Measurements from ENCODE around the gene RAB8B. TPM values are rescaled to one million over a fixed set of nuclear protein-coding genes. Genes with fewer than 3 reads are reported as not detected.

The RAB8B gene
- total RNA-seq, 1 experiment from 2014 or later, result 11.7 TPM

DNA sequence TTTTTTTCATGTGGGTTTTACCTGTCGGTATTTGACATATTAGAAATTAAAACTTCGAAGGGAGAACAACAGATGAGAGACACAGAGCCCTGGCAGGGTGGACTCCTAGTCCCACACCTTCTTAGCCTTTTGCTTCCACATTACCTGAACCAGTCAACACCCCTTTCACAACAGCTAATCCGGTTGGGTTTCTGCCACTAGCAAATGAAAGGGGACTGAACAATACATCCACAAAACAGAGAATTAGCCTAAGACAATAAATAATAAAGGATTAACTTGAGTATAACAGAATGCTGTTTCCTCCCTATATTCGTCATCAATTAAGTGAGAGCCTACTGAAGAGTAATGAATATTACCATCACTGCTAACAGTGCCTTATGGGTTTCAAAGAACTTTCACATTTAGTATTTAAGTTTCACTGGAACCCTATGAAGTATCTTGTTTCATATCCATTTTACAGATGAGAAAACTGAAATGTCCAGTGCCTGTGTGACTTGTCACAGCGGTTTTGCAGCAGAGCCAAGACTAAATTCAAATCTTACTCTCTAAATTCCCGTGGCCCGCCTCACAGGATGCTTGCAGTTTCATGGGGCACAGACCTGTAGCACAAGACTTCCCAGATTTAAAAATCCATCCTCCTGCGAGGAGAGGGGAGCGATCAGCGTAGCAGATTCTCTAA lies 1.0 kb upstream of the RAB8B start:
- Mint-ChIP-seq H3K4me3 (ENCODE audit: unreplicated experiment) (peak overlapping the region; percentile 74), H3K36me3 (ENCODE audit: insufficient read depth, unreplicated experiment) (no peaks in the 10 kb centered on the region), H3K27ac (ENCODE audit: low read depth, unreplicated experiment) (peak overlapping the region; percentile 20), H3K27me3 (ENCODE audit: insufficient read depth, unreplicated experiment) (no peaks in the 10 kb centered on the region), H3K9me3 (ENCODE audit: unreplicated experiment) (no peaks in the 10 kb centered on the region), H3K4me1 (ENCODE audit: insufficient read depth, unreplicated experiment) (peaks cover 34% of the 10 kb centered on the region)
- DNase-seq (ENCODE audit: unreplicated experiment), result no peak
- intact Hi-C loops (cut with micrococcal nuclease), result no loop called here
- ChIA-PET POLR2A (interaction anchor here (0.6 to 2.5 kb wide), 11 partner anchors 10 to 297 kb away, joined by 3 to 21 read pairs (median 3); partner anchors contain the start of genes APH1B and RPS27L), CTCF (interaction anchor here (0.7 to 1.6 kb wide), 2 partner anchors 16 to 1573 kb away, joined by 3 to 4 read pairs; no protein-coding TSS in a partner anchor)
- TF ChIP-seq, protein P1, sequence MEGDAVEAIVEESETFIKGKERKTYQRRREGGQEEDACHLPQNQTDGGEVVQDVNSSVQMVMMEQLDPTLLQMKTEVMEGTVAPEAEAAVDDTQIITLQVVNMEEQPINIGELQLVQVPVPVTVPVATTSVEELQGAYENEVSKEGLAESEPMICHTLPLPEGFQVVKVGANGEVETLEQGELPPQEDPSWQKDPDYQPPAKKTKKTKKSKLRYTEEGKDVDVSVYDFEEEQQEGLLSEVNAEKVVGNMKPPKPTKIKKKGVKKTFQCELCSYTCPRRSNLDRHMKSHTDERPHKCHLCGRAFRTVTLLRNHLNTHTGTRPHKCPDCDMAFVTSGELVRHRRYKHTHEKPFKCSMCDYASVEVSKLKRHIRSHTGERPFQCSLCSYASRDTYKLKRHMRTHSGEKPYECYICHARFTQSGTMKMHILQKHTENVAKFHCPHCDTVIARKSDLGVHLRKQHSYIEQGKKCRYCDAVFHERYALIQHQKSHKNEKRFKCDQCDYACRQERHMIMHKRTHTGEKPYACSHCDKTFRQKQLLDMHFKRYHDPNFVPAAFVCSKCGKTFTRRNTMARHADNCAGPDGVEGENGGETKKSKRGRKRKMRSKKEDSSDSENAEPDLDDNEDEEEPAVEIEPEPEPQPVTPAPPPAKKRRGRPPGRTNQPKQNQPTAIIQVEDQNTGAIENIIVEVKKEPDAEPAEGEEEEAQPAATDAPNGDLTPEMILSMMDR (IDR thresholded peaks at IDR 0.05; ENCODE audit: unreplicated experiment), result no peak
- BruUV-seq (replicated peaks), result no TSS peak

- Mint-ChIP-seq H3K27me3 (ENCODE audit: insufficient read depth, unreplicated experiment) (no peaks in the 10 kb centered on the region), H3K36me3 (ENCODE audit: insufficient read depth, unreplicated experiment) (no peaks in the 10 kb centered on the region), H3K9me3 (ENCODE audit: unreplicated experiment) (no peaks in the 10 kb centered on the region), H3K4me1 (ENCODE audit: insufficient read depth, unreplicated experiment) (peaks cover 39% of the 10 kb centered on the region), H3K27ac (ENCODE audit: low read depth, unreplicated experiment) (peak overlapping the region; percentile 20), H3K4me3 (ENCODE audit: unreplicated experiment) (peak overlapping the region; percentile 74)
- TF ChIP-seq, protein P1 (IDR thresholded peaks at IDR 0.05; ENCODE audit: unreplicated experiment), result no peak
- ChIA-PET CTCF (interaction anchor here (0.9 to 1.0 kb wide), 2 partner anchors 10 to 21 kb away, joined by 3 read pairs; no protein-coding TSS in a partner anchor), POLR2A (interaction anchor here (0.5 to 4.4 kb wide), 13 partner anchors 13 to 432 kb away, joined by 3 to 24 read pairs (median 6); partner anchors contain the start of genes APH1B and RPS27L)
- TSS peak; percentile 77 for BruUV-seq (replicated peaks)
- intact Hi-C loops (cut with micrococcal nuclease), result no loop called here
- no peak for DNase-seq (ENCODE audit: unreplicated experiment)
Measured at GRCh38 chr15:63189941-63190768, 749 bp downstream of the RAB8B start.

DNA sequence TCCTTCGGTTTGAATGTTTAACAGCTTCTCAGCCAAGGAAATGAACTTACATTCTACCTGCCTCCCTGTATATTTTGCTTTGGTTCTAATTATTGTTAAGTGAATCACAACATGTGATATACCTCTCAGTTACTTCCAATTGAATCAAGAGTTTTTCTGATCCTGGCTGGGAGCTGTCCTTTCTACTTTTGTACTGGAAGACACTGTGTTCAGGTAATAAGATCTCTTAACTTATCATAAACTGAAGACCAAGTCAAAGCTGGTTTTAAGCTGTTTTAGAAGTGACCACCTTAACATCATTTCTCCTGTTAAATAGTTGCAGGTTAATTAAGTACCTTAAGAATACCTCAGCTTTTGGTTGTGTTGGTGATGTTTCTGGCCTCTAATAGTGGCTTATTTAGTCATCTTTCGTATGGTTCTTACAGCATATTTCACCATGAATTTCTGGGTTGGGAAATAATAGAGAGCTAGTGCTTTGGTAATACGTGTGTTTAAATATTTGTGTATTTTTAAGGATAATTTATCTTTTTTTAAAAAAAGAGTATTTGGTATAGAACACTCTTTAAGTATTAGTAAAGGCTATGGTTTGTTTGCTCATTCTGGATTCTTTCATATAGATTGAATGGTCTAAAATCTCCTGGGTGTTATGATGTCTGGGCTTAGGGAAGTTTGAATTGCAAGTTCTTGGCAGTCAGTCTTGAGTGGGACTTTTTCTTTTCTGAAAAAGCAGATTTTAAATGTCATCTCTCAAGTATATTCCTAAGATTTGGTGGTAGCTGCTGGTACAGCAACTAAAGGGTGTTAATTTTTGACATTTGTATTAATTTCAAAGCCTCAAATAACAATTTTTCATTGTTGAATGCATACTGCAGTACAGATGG lies 1.6 kb downstream of the RAB8B start:
- H3K27ac Mint-ChIP-seq (ENCODE audit: low read depth, unreplicated experiment), result no peak overlapping the region
- ChIA-PET POLR2A (interaction anchor here (0.6 to 4.4 kb wide), 11 partner anchors 12 to 433 kb away, joined by 3 to 24 read pairs (median 6); partner anchors contain the start of genes APH1B and RPS27L), CTCF (interaction anchor here (0.6 to 1.0 kb wide), 3 partner anchors 11 to 88 kb away, joined by 3 to 4 read pairs (median 3); no protein-coding TSS in a partner anchor)
- intact Hi-C loops (cut with micrococcal nuclease), result no loop called here
- H3K4me1 Mint-ChIP-seq (ENCODE audit: insufficient read depth, unreplicated experiment), result peaks cover 33% of the 10 kb centered on the region
- H3K36me3 Mint-ChIP-seq (ENCODE audit: insufficient read depth, unreplicated experiment), result no peaks in the 10 kb centered on the region
- BruUV-seq (replicated peaks), result TSS peak; percentile 23
- no peaks in the 10 kb centered on the region for H3K27me3 Mint-ChIP-seq (ENCODE audit: insufficient read depth, unreplicated experiment)
- DNase-seq (ENCODE audit: unreplicated experiment), result no peak
- H3K9me3 Mint-ChIP-seq (ENCODE audit: unreplicated experiment), result no peaks in the 10 kb centered on the region
- peak overlapping the region; percentile 74 for H3K4me3 Mint-ChIP-seq (ENCODE audit: unreplicated experiment)
- TF ChIP-seq, protein P1 (IDR thresholded peaks at IDR 0.05; ENCODE audit: unreplicated experiment), result no peak
